ENCODE data around the gene TRPV4. TPM values are rescaled to one million over a fixed set of nuclear protein-coding genes. Genes with fewer than 3 reads are reported as not detected.
"Not testable (repeated sequence)": the region's sequence is repeated elsewhere in the genome, so short reads cannot be mapped to it uniquely, and the experiment has no call there.

Gene TRPV4
- total RNA-seq, 2 donors from 2014 or later, result 1.0 to 1.2 TPM

- intact Hi-C loops (cut with DNase I), result no loop called here
- peak in 1 of 2 donors; percentile 47 for ATAC-seq
- no peak for DNase-seq
These were observed 30.9 kb upstream of the TRPV4 start for GRCh38 chr12:109863847-109864712.

GRCh38 chr12:109862491-109862890, 29.3 kb upstream of the TRPV4 start:
- intact Hi-C loops (cut with DNase I); DNase-seq; ATAC-seq: not testable (repeated sequence)

- ATAC-seq (no peak), DNase-seq (no peak)
- intact Hi-C loops (cut with DNase I), result no loop called here
These were observed 28.6 kb upstream of the TRPV4 start for GRCh38 chr12:109861689-109862314.

- intact Hi-C loops (cut with DNase I), result no loop called here
- ATAC-seq (no peak), DNase-seq (no peak)
These were observed 27.8 kb upstream of the TRPV4 start for GRCh38 chr12:109860977-109861376.

DNA sequence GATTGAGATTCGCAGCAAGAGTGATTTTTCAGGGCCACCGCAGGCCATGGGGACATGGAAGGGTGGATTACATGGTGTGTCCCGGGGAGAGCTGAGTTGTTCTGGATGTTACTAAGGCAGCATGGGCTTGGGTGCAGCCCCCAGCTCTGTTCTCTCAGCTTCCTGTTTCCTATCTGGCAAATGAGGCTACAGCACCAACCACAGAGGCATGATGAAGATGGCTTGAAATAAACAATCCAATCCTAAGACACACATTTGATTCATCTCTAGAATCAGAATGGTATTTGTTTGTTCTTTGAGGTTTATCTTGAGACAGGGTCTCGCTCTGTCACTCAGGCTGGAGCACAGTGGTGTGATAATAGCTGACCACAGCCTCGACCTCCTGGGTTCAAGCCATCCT, 25.6 kb upstream of the TRPV4 start:
- ATAC-seq (no peak), DNase-seq (no peak)
- intact Hi-C loops (cut with DNase I), result no loop called here

DNA sequence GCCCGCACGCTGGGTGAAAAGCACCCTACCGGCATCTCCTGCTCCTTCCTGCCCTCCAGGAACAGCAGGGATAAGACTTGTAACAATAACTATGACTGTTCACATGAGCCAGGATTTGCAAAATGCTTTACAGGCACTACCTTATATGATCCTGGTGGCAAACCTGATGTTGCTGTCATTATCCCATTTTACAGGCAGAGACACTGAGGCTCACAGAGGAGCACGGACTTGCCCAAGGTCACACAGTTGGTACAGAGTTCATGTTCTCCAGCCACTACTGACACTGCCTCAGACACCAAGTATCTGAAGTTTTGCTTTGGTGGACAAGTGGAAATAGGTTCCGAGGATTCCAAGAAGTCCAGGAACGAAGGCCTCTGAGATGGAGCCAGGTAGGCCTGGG, 24.5 kb upstream of the TRPV4 start:
- intact Hi-C loops (cut with DNase I), result no loop called here
- ATAC-seq, result no peak
- DNase-seq, result no peak

DNA sequence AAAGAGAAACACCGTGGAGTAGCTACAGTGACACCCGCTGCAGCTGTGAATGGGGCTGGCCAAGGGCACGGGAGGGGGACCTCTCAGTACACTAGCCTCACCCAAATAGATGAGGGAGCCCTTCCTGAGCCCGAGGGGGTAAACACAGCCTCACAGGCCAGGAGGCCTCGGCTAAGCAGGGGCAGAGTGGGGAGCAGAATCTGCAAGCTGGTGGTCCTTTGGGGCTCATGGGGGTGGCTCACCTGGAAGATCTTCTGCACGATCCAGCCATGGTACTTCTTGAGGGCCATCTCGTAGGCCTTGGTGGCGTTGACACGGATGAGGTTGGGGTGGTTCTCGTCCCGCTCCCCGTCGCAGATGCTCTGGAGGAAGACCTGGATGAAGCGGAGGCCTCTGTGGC, 22.2 kb upstream of the TRPV4 start:
- no peak for DNase-seq
- ATAC-seq, result no peak
- intact Hi-C loops (cut with DNase I), result no loop called here

DNA sequence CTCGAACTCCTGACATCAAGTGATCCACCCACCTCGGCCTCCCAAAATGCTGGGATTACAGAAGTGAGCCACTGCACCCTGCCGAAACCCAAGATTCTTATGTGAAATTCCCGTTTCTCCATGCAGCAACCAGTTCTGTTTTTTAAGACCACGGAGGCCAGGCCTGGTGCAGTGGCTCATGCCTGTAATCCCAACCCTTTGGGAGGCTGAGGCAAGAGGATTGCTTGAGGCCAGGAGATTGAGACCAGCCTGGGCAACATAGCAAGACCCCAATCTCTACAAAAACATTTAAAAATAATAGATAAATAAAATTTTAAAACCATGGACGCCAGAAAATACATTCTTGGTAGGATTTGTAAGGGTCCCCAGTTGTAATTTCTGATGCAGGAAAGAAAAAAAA, 17.3 kb upstream of the TRPV4 start:
- intact Hi-C loops (cut with DNase I); DNase-seq; ATAC-seq: not testable (repeated sequence)

GRCh38 chr12:109847142-109847735, 14.0 kb upstream of the TRPV4 start:
- ATAC-seq (no peak), DNase-seq (no peak)
- intact Hi-C loops (cut with DNase I), result no loop called here

DNA sequence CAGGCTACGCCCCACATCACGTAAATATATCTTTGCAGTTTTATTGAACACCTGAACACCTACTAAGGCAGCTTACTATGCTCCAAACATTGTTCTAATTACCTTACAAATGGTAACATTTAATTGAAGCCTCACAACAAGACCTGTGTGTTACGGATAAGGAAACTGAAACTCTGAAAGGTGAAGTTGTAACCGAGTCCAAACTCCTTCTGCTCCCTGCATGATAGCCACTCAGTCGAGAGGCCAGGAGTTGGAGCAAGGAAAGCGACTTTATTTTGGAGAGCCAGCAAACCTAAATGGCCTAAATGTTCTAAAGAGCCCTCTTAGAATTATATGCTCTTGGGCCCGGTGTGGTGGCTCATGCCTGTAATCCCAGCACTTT, 12.6 kb upstream of the TRPV4 start:
- intact Hi-C loops (cut with DNase I), result loop anchor here in 1 of 2 donors (2.0 kb wide), 1 partner anchor 41 kb away; no protein-coding TSS in a partner anchor
- DNase-seq (no peak), ATAC-seq (no peak)

GRCh38 chr12:109844983-109845823, 12.0 kb upstream of the TRPV4 start:
- intact Hi-C loops (cut with DNase I), result loop anchor here in 1 of 2 donors (2.0 kb wide), 1 partner anchor 40 kb away; no protein-coding TSS in a partner anchor
- peak; percentile 96 for ATAC-seq
- DNase-seq, result peak; percentile 90

DNA sequence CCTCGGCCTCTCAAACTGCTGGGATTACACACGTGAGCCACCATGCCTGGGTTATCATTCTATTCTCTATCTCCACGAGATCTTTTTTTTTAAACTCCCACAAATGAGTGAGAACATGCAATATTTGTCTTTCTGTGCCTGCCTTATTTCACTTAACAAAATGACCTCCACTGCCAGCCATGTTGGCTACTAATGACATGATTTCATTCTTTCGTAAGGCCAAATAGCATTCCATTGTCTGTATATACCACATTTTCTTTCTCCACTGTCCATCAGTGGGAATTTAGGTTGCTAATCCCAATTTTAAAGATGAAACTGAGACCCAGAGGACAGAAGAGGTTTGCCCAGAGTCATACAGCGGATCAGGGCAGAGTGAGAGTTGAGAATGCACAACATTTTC, 10.9 kb upstream of the TRPV4 start:
- no peak for ATAC-seq
- intact Hi-C loops (cut with DNase I), result loop anchor here in 1 of 2 donors (2.0 kb wide), 1 partner anchor 39 kb away; no protein-coding TSS in a partner anchor
- no peak for DNase-seq

- intact Hi-C loops (cut with DNase I), result no loop called here
- ATAC-seq (no peak), DNase-seq (no peak)
These were observed 8.8 kb upstream of the TRPV4 start for GRCh38 chr12:109842021-109842420.

DNA sequence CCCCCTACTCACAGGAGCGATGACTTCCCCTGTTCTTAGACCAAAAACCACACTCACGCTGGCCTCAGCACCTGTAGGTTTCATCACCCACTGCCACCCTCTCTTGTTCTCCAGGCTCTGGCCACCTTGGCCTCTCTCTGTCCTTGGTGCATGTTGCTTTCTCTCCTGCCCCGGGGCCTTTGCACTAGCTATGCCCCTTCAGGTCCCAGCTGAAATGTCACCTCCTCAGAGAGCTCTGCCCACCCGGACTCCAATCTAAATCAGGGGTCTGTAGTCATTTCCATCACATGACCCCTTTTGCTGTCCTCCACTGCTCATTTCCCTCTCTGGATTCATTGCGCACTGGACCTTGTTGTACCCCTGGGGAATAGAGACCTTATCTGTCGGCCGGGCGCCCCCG, 8.2 kb upstream of the TRPV4 start:
- intact Hi-C loops (cut with DNase I), result no loop called here
- DNase-seq (no peak), ATAC-seq (no peak)

- intact Hi-C loops (cut with DNase I), result no loop called here
- ATAC-seq (no peak), DNase-seq (no peak)
These were observed 7.3 kb upstream of the TRPV4 start for GRCh38 chr12:109840305-109841074.

DNA sequence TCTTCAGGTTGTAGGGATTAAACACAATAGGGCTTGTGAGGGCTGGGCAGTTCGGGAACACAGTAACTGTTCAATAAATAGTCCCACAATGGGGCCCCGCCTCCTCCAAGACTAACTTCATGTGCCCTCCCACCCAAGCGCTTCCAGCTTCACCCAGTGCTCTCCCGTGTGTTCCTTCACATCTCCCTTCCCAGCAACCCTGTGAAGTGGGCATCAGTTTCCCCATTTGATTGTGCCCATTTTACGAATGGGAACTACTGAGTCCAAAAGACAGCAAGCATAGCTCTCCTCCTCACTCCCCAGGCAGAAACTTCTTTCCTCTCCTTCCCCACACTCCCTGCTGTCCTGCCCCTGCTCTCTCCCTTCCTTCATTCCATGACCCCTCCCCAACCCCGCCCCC, 6.2 kb upstream of the TRPV4 start:
- ATAC-seq, result no peak
- no peak for DNase-seq
- intact Hi-C loops (cut with DNase I), result no loop called here

DNA sequence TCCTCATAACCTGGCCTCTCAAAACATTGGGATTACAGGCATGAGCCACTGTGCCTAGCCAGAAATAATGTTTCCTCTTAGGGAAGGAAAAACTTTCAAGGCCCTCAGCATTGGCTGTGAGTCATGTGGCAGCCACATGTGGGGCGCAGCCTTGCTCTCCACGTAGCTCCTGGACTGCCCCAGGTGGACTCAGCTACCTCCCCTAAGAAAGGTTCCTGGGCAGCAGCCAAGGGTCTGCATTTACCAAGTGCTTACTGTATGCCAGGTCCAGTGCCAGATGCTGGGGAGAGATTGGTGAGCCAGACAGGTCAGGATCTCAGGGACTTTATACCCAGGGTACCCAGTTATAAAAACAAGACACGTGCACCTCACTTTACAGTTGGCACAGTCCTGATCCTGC, 3.7 kb upstream of the TRPV4 start:
- ATAC-seq, result no peak
- no peak for DNase-seq

DNA sequence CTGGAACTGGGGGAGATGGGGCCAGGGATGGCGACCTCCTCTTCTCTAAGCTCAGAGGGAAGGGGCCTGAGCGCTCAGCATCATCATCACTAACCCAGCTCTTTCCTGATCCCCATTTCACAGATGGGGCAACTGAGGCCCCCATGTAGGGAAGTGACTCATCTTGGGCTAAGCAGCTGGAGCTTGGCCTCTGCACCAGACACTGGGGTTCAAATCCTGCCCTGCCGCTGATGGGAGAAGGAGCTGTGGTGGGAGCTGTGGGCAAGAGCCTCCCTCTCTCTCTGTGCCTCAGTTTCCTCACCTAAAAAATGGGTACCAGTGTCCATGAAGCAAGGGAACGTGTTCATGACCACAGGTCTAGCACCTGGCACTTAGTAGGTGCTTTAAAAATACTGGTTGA, 2.6 kb upstream of the TRPV4 start:
- DNase-seq, result no peak
- intact Hi-C loops (cut with DNase I), result no loop called here
- ATAC-seq, result no peak

More for the DNA sequence above, 3.7 kb upstream of the TRPV4 start:
- intact Hi-C loops (cut with DNase I), result no loop called here
